ENCODE data around the gene FAM83E.
"Not testable (repeated sequence)": the region's sequence is repeated elsewhere in the genome, so short reads cannot be mapped to it uniquely, and the experiment has no call there.

Gene FAM83E

GRCh38 chr19:48639483-48640375, 24.9 kb upstream of the FAM83E start:
- no peak for DNase-seq (ENCODE audit: low spot score)

- DNase-seq (ENCODE audit: low spot score), result no peak
These were observed 24.0 kb upstream of the FAM83E start for GRCh38 chr19:48638831-48639381.

- DNase-seq (ENCODE audit: low spot score), result peak; percentile 66
These were observed 23.3 kb upstream of the FAM83E start for GRCh38 chr19:48637948-48638830.

- peak; percentile 78 for DNase-seq (ENCODE audit: low spot score)
These were observed 22.6 kb upstream of the FAM83E start for GRCh38 chr19:48637449-48637947.

GRCh38 chr19:48636859-48637448, 22.1 kb upstream of the FAM83E start, which contains the start of gene DBP:
DBP (minus strand) TSS chr19:48637379; CDS start chr19:48636994, 385 bp downstream.
- no peak for DNase-seq (ENCODE audit: low spot score)

- DNase-seq (ENCODE audit: low spot score), result no peak
These were observed 21.3 kb upstream of the FAM83E start for GRCh38 chr19:48635966-48636858.

- peak; percentile 68 for DNase-seq (ENCODE audit: low spot score)
These were observed 20.5 kb upstream of the FAM83E start for GRCh38 chr19:48635263-48635965.

GRCh38 chr19:48634424-48635262, 19.8 kb upstream of the FAM83E start:
- peak; percentile 96 for DNase-seq (ENCODE audit: low spot score)

GRCh38 chr19:48634036-48634342, 19.1 kb upstream of the FAM83E start:
- no peak for DNase-seq (ENCODE audit: low spot score)

GRCh38 chr19:48633148-48634035, 18.5 kb upstream of the FAM83E start:
- peak; percentile 21 for DNase-seq (ENCODE audit: low spot score)

GRCh38 chr19:48632692-48633147, 17.8 kb upstream of the FAM83E start:
- DNase-seq (ENCODE audit: low spot score), result peak; percentile 32

GRCh38 chr19:48632286-48632685, 17.4 kb upstream of the FAM83E start:
- not testable (repeated sequence) for DNase-seq (ENCODE audit: low spot score)

GRCh38 chr19:48631225-48631624, 16.3 kb upstream of the FAM83E start:
- DNase-seq (ENCODE audit: low spot score), result no peak

GRCh38 chr19:48630296-48631063, 15.6 kb upstream of the FAM83E start:
- peak; percentile 78 for DNase-seq (ENCODE audit: low spot score)

GRCh38 chr19:48629599-48630295, 14.9 kb upstream of the FAM83E start:
- DNase-seq (ENCODE audit: low spot score), result peak; percentile 51

GRCh38 chr19:48629297-48629598, 14.4 kb upstream of the FAM83E start:
- no peak for DNase-seq (ENCODE audit: low spot score)
